GM23338 (cell line): ENCODE data around the gene USP37. TPM values are rescaled to one million over a fixed set of nuclear protein-coding genes. Genes with fewer than 3 reads are reported as not detected.

Experiments used
- ATAC-seq: fragments of 200-7000 bp; cut with Tn5 transposase; 3 replicates; pipeline ENCODE4 v1.9.1; 2020
- DNase-seq: peaks from one replicate; pipeline ENCODE4 v3.0.0-alpha.2; 2015; ENCODE audit warnings: low spot score
- H2AFZ ChIP-seq: fragments of 200-600 bp; sonication (generic); 2 replicates; pipeline ENCODE4 v1.8.0; 2016; ENCODE audit warnings: antibody characterized with exemption, mild to moderate bottlenecking, moderate library complexity
- H3F3A ChIP-seq: fragments of 200-600 bp; sonication (generic); replicated peaks from 2 replicates; pipeline ENCODE4 v1.8.0; 2017; ENCODE audit warnings: antibody characterized with exemption, mixed run types, low read depth
- H3K27ac ChIP-seq: fragments of 200-600 bp; sonication (generic); 2 replicates; pipeline ENCODE4 v1.6.1; 2016; ENCODE audit warnings: low read depth
- H3K27me3 ChIP-seq: fragments of 200-600 bp; sonication (generic); 2 replicates; pipeline ENCODE4 v1.8.0; 2016; ENCODE audit warnings: mild to moderate bottlenecking, mixed run types, moderate library complexity; ENCODE audit not compliant: insufficient read depth
- H3K36me3 ChIP-seq: fragments of 200-600 bp; sonication (generic); 2 replicates; pipeline ENCODE4 v1.8.0; 2016; ENCODE audit warnings: mild to moderate bottlenecking; ENCODE audit not compliant: insufficient read depth
- H3K4me1 ChIP-seq: fragments of 200-600 bp; sonication (generic); 2 replicates; pipeline ENCODE4 v1.8.0; 2016; ENCODE audit warnings: mild to moderate bottlenecking, moderate library complexity; ENCODE audit not compliant: insufficient read depth
- H3K4me2 ChIP-seq: fragments of 200-600 bp; sonication (generic); 2 replicates; pipeline ENCODE4 v1.7.1; 2017; ENCODE audit warnings: mixed run types
- H3K4me3 ChIP-seq: fragments of 200-600 bp; sonication (generic); 2 replicates; pipeline ENCODE4 v1.6.1; 2016; ENCODE audit warnings: mixed run types
- H3K79me2 ChIP-seq: fragments of 200-600 bp; sonication (generic); replicated peaks from 2 replicates; pipeline ENCODE4 v1.8.0; 2017; ENCODE audit warnings: mild to moderate bottlenecking; ENCODE audit not compliant: insufficient read depth
- H3K9me2 ChIP-seq: fragments of 200-600 bp; sonication (generic); 2 replicates; pipeline ENCODE4 v1.8.0; 2017; ENCODE audit not compliant: insufficient read depth
- H4K20me1 ChIP-seq: fragments of 200-600 bp; sonication (generic); replicated peaks from 2 replicates; pipeline ENCODE4 v1.8.0; 2017; ENCODE audit warnings: mild to moderate bottlenecking; ENCODE audit not compliant: insufficient read depth
- H3K27ac Mint-ChIP-seq: 2 replicates; pipeline ENCODE4 v1.8.0; 2020; ENCODE audit warnings: inconsistent platforms, mild to moderate bottlenecking, moderate library complexity, mixed read lengths
- H3K27me3 Mint-ChIP-seq: 3 replicates; pipeline ENCODE4 v1.8.0; 2022; ENCODE audit warnings: low read depth, mild to moderate bottlenecking, moderate library complexity, mixed read lengths, inconsistent platforms; ENCODE audit not compliant: insufficient read depth, poor library complexity
- H3K36me3 Mint-ChIP-seq: 3 replicates; pipeline ENCODE4 v1.8.0; 2021; ENCODE audit warnings: low read depth, mild to moderate bottlenecking, inconsistent platforms, moderate library complexity, mixed read lengths
- H3K4me1 Mint-ChIP-seq: 3 replicates; pipeline ENCODE4 v1.8.0; 2020; ENCODE audit warnings: mild to moderate bottlenecking, inconsistent platforms, mixed read lengths
- H3K4me3 Mint-ChIP-seq: 3 replicates; pipeline ENCODE4 v1.8.0; 2021; ENCODE audit warnings: moderate library complexity, mild to moderate bottlenecking, inconsistent platforms, mixed read lengths
- H3K9me3 Mint-ChIP-seq: 3 replicates; pipeline ENCODE4 v1.8.0; 2020; ENCODE audit warnings: moderate library complexity, mild to moderate bottlenecking, inconsistent platforms, mixed read lengths
- CREB1 ChIP-seq: fragments of 250-450 bp; sonication (Bioruptor Pico); IDR thresholded peaks from 2 replicates; pipeline ENCODE4 v1.5.0; 2020; ENCODE audit warnings: low read depth, mild to moderate bottlenecking, moderate library complexity
- EZH2 ChIP-seq: fragments of 200-600 bp; sonication (generic); IDR thresholded peaks from one replicate; pipeline ENCODE4 v1.8.0; 2017; ENCODE audit warnings: antibody characterized with exemption, mild to moderate bottlenecking, low read depth; ENCODE audit not compliant: unreplicated experiment
- JUNB ChIP-seq: IDR thresholded peaks from one replicate; pipeline ENCODE4 v1.6.1; 2016; ENCODE audit warnings: antibody characterized with exemption; ENCODE audit not compliant: unreplicated experiment
- NANOG ChIP-seq: IDR thresholded peaks from 2 replicates; pipeline ENCODE4 v1.6.1; 2016; ENCODE audit warnings: antibody characterized with exemption, borderline replicate concordance
- POLR2AphosphoS5 ChIP-seq: IDR thresholded peaks from 2 replicates; pipeline ENCODE4 v1.6.1; 2016; ENCODE audit warnings: antibody characterized with exemption, low read depth
- STAT1 ChIP-seq: IDR thresholded peaks from one replicate; pipeline ENCODE4 v1.6.1; 2016; ENCODE audit warnings: antibody characterized with exemption; ENCODE audit not compliant: unreplicated experiment
- ZNF114 ChIP-seq: fragments of 250-450 bp; sonication (Bioruptor Pico); IDR thresholded peaks from 2 replicates; pipeline ENCODE4 v1.5.0; 2020; ENCODE audit warnings: mild to moderate bottlenecking, moderate library complexity
- ZNF331 ChIP-seq: fragments of 250-450 bp; sonication (Bioruptor Pico); IDR thresholded peaks from 2 replicates; pipeline ENCODE4 v1.5.0; 2020; ENCODE audit warnings: low read depth, mild to moderate bottlenecking, moderate library complexity
- polyA plus RNA-seq: library from polyadenylated mRNA; unstranded; fragments of >200 nt; fragmentation: Nextera tagmentation; extraction: Ambion mirVana; gene quantifications from 2 replicates; pipeline ENCODE4 v1.2.1, GENCODE V29; 2016
- total RNA-seq: library from RNA; depleted of rRNA; stranded (reverse); fragments of >200 nt; shearing (Covaris generic); gene quantifications from 2 replicates; pipeline ENCODE4 v1.2.3, GENCODE V29; 2014
- TF ChIP-seq, protein P1 (sequence below): fragments of 250-450 bp; sonication (Bioruptor Pico); IDR thresholded peaks from 2 replicates; pipeline ENCODE4 v1.5.0; 2020; ENCODE audit warnings: mild to moderate bottlenecking, moderate library complexity
- TF ChIP-seq, protein P2 (sequence below): IDR thresholded peaks from 2 replicates; pipeline ENCODE4 v1.6.1; 2016; ENCODE audit warnings: antibody characterized with exemption
- TF ChIP-seq, protein P3 (sequence below), 2 experiments: fragments of 200-600 bp in 1 of 2; sonication (generic) in 1 of 2; conservative IDR thresholded peaks; 2 replicates each; pipeline versions ENCODE4 v1.5.1 to v1.6.1; 2016 to 2017; ENCODE audit warnings: antibody characterized with exemption in 2 of 2, low read depth in 2 of 2, mild to moderate bottlenecking in 2 of 2, moderate library complexity in 1 of 2

USP37 gene
- total and polyA plus RNA-seq, 2 experiments from 2014 or later, result 8.2 to 21.0 TPM

DNA sequence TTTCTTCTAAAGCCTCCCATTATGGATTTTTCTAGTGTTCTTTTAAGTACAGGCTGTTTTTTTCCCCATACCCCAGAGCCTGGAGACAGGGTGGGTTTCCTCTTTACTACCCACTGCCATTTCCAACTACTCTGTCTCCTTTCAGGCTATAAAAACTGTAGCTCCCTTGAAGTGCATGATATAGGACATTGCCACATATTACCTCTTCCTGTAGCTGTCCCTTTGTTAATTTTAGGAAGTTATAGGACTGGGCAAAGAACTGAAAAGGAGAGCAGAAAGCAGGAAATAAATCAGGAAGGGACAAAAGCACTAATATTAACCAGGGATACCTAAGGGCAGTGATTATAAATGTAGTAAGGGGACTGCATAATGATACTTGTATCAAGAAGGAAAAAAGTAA is 95.2 kb downstream of the USP37 start:
- ATAC-seq, result no peak
- TF ChIP-seq ZNF114 (CRISPR knock-in tag), result no peak
- TF ChIP-seq STAT1, result no peak
- no peak for TF ChIP-seq POLR2AphosphoS5
- TF ChIP-seq NANOG, result no peak
- TF ChIP-seq JUNB, result no peak
- H3K36me3 Mint-ChIP-seq, result peaks cover 28% of the 10 kb centered on the region

DNA sequence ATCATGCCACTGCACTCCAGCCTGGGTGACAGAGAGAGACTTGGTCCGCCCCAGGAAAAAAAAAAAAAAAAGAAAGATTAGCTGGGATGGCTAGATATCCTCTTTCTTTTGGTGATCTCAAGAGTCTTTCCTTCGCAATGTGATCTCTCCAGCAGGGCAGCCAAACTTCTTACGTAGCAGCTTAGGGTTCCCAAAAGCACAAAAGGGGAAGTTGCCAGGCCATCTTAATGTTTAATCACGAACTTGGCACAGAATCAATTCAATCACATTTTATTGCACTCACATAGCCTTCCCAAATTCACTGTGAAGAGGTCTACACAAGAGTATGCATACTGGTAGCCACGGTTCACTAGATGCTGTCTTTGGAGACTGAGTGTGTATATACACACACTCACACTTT is 96.2 kb downstream of the USP37 start:
- Histone ChIP-seq H3K36me3 (peaks cover 16% of the 10 kb centered on the region), H3K4me3 (no peak overlapping the region), H4K20me1 (peaks cover 5% of the 10 kb centered on the region), H3K27ac (no peak overlapping the region), H3K27me3 (no peaks in the 10 kb centered on the region), H3F3A (no peaks in the 10 kb centered on the region), H3K9me2 (no peaks in the 10 kb centered on the region), H3K79me2 (no peaks in the 10 kb centered on the region), H3K4me1 (no peaks in the 10 kb centered on the region), H3K4me2 (no peak overlapping the region), H2AFZ (no peak overlapping the region)
- no peak for ATAC-seq
- Mint-ChIP-seq H3K27me3 (no peaks in the 10 kb centered on the region), H3K4me1 (no peaks in the 10 kb centered on the region), H3K27ac (no peak overlapping the region), H3K9me3 (no peaks in the 10 kb centered on the region), H3K4me3 (no peak overlapping the region), H3K36me3 (peaks cover 25% of the 10 kb centered on the region)
- DNase-seq, result no peak
- TF ChIP-seq CREB1 (CRISPR knock-in tag) (no peak), EZH2 (no peak), JUNB (no peak), STAT1 (no peak), ZNF331 (CRISPR knock-in tag) (no peak), NANOG (no peak)
- TF ChIP-seq, protein P1, sequence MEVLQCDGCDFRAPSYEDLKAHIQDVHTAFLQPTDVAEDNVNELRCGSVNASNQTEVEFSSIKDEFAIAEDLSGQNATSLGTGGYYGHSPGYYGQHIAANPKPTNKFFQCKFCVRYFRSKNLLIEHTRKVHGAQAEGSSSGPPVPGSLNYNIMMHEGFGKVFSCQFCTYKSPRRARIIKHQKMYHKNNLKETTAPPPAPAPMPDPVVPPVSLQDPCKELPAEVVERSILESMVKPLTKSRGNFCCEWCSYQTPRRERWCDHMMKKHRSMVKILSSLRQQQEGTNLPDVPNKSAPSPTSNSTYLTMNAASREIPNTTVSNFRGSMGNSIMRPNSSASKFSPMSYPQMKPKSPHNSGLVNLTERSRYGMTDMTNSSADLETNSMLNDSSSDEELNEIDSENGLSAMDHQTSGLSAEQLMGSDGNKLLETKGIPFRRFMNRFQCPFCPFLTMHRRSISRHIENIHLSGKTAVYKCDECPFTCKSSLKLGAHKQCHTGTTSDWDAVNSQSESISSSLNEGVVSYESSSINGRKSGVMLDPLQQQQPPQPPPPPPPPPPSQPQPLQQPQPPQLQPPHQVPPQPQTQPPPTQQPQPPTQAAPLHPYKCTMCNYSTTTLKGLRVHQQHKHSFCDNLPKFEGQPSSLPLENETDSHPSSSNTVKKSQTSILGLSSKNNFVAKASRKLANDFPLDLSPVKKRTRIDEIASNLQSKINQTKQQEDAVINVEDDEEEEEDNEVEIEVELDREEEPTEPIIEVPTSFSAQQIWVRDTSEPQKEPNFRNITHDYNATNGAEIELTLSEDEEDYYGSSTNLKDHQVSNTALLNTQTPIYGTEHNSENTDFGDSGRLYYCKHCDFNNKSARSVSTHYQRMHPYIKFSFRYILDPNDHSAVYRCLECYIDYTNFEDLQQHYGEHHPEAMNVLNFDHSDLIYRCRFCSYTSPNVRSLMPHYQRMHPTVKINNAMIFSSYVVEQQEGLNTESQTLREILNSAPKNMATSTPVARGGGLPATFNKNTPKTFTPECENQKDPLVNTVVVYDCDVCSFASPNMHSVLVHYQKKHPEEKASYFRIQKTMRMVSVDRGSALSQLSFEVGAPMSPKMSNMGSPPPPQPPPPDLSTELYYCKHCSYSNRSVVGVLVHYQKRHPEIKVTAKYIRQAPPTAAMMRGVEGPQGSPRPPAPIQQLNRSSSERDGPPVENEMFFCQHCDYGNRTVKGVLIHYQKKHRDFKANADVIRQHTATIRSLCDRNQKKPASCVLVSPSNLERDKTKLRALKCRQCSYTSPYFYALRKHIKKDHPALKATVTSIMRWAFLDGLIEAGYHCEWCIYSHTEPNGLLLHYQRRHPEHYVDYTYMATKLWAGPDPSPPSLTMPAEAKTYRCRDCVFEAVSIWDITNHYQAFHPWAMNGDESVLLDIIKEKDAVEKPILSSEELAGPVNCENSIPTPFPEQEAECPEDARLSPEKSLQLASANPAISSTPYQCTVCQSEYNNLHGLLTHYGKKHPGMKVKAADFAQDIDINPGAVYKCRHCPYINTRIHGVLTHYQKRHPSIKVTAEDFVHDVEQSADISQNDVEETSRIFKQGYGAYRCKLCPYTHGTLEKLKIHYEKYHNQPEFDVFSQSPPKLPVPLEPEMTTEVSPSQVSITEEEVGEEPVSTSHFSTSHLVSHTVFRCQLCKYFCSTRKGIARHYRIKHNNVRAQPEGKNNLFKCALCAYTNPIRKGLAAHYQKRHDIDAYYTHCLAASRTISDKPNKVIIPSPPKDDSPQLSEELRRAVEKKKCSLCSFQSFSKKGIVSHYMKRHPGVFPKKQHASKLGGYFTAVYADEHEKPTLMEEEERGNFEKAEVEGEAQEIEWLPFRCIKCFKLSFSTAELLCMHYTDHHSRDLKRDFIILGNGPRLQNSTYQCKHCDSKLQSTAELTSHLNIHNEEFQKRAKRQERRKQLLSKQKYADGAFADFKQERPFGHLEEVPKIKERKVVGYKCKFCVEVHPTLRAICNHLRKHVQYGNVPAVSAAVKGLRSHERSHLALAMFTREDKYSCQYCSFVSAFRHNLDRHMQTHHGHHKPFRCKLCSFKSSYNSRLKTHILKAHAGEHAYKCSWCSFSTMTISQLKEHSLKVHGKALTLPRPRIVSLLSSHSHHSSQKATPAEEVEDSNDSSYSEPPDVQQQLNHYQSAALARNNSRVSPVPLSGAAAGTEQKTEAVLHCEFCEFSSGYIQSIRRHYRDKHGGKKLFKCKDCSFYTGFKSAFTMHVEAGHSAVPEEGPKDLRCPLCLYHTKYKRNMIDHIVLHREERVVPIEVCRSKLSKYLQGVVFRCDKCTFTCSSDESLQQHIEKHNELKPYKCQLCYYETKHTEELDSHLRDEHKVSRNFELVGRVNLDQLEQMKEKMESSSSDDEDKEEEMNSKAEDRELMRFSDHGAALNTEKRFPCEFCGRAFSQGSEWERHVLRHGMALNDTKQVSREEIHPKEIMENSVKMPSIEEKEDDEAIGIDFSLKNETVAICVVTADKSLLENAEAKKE (CRISPR knock-in tag), result no peak
- TF ChIP-seq, protein P2, sequence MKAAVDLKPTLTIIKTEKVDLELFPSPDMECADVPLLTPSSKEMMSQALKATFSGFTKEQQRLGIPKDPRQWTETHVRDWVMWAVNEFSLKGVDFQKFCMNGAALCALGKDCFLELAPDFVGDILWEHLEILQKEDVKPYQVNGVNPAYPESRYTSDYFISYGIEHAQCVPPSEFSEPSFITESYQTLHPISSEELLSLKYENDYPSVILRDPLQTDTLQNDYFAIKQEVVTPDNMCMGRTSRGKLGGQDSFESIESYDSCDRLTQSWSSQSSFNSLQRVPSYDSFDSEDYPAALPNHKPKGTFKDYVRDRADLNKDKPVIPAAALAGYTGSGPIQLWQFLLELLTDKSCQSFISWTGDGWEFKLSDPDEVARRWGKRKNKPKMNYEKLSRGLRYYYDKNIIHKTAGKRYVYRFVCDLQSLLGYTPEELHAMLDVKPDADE, result no peak
- TF ChIP-seq, protein P3, sequence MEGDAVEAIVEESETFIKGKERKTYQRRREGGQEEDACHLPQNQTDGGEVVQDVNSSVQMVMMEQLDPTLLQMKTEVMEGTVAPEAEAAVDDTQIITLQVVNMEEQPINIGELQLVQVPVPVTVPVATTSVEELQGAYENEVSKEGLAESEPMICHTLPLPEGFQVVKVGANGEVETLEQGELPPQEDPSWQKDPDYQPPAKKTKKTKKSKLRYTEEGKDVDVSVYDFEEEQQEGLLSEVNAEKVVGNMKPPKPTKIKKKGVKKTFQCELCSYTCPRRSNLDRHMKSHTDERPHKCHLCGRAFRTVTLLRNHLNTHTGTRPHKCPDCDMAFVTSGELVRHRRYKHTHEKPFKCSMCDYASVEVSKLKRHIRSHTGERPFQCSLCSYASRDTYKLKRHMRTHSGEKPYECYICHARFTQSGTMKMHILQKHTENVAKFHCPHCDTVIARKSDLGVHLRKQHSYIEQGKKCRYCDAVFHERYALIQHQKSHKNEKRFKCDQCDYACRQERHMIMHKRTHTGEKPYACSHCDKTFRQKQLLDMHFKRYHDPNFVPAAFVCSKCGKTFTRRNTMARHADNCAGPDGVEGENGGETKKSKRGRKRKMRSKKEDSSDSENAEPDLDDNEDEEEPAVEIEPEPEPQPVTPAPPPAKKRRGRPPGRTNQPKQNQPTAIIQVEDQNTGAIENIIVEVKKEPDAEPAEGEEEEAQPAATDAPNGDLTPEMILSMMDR (conservative IDR thresholded peaks at IDR 0.05; ENCODE audit: low read depth in 2 of 2), result no peak

More for the DNA sequence above, 95.2 kb downstream of the USP37 start:
- Histone ChIP-seq H3K9me2 (no peaks in the 10 kb centered on the region), H3F3A (no peaks in the 10 kb centered on the region), H3K27ac (no peak overlapping the region), H3K27me3 (no peaks in the 10 kb centered on the region), H3K36me3 (peaks cover 22% of the 10 kb centered on the region), H3K4me2 (no peak overlapping the region), H3K79me2 (no peaks in the 10 kb centered on the region), H4K20me1 (peaks cover 5% of the 10 kb centered on the region), H2AFZ (no peak overlapping the region), H3K4me3 (no peak overlapping the region), H3K4me1 (no peaks in the 10 kb centered on the region)
- Mint-ChIP-seq H3K4me1 (no peaks in the 10 kb centered on the region), H3K4me3 (no peak overlapping the region), H3K27ac (no peak overlapping the region), H3K27me3 (no peaks in the 10 kb centered on the region), H3K9me3 (no peaks in the 10 kb centered on the region)
- no peak for DNase-seq
